Karpas-422 (cell line): ENCODE data around the gene GLUD1. TPM values are rescaled to one million over a fixed set of nuclear protein-coding genes. Genes with fewer than 3 reads are reported as not detected.
"Not testable (repeated sequence)": the region's sequence is repeated elsewhere in the genome, so short reads cannot be mapped to it uniquely, and the experiment has no call there.

Experiments
- DNase-seq: peaks from one replicate; pipeline ENCODE4 v3.0.0-alpha.2; 2015
- H2AFZ ChIP-seq: fragments of 200-600 bp; sonication (generic); 2 replicates; pipeline ENCODE4 v1.6.1; 2014; ENCODE audit warnings: antibody characterized with exemption, low read length, mixed read lengths
- H3K27ac ChIP-seq: fragments of 200-600 bp; sonication (generic); 2 replicates; pipeline ENCODE4 v1.5.1; 2014; ENCODE audit warnings: mild to moderate bottlenecking, low read length, moderate library complexity
- H3K27me3 ChIP-seq: fragments of 200-600 bp; sonication (generic); 2 replicates; pipeline ENCODE4 v1.6.1; 2014; ENCODE audit warnings: low read length, mixed read lengths
- H3K36me3 ChIP-seq: fragments of 200-600 bp; sonication (generic); 2 replicates; pipeline ENCODE4 v1.6.1; 2014; ENCODE audit warnings: low read length, mixed read lengths; ENCODE audit not compliant: insufficient read depth
- H3K4me1 ChIP-seq: fragments of 200-600 bp; sonication (generic); 2 replicates; pipeline ENCODE4 v1.6.1; 2014; ENCODE audit warnings: mild to moderate bottlenecking, low read length, mixed read lengths
- H3K4me2 ChIP-seq: fragments of 200-600 bp; sonication (generic); 2 replicates; pipeline ENCODE4 v1.6.1; 2014; ENCODE audit warnings: low read length, low read depth, mild to moderate bottlenecking; ENCODE audit not compliant: poor library complexity, severe bottlenecking
- H3K4me3 ChIP-seq: fragments of 200-600 bp; sonication (generic); 2 replicates; pipeline ENCODE4 v1.5.1; 2014; ENCODE audit warnings: mild to moderate bottlenecking, antibody characterized with exemption, low read length, mixed read lengths
- H3K79me2 ChIP-seq: fragments of 200-600 bp; sonication (generic); 2 replicates; pipeline ENCODE4 v1.6.1; 2014; ENCODE audit warnings: mild to moderate bottlenecking, low read length, mixed read lengths
- H3K9ac ChIP-seq: fragments of 200-600 bp; sonication (generic); 2 replicates; pipeline ENCODE4 v1.6.0; 2014; ENCODE audit warnings: low read length
- H3K9me2 ChIP-seq: fragments of 200-600 bp; sonication (generic), shearing (Covaris generic); replicated peaks from 2 replicates; pipeline ENCODE4 v1.6.0; 2014; ENCODE audit warnings: mild to moderate bottlenecking, low read length, moderate library complexity; ENCODE audit not compliant: insufficient read depth
- H3K9me3 ChIP-seq: fragments of 300-700, 200-600 bp; sonication (generic); 2 replicates; pipeline ENCODE4 v1.6.1; 2014; ENCODE audit warnings: low read length, mixed read lengths
- H4K20me1 ChIP-seq: fragments of 200-600 bp; sonication (generic); 2 replicates; pipeline ENCODE4 v1.6.1; 2014; ENCODE audit warnings: mild to moderate bottlenecking, antibody characterized with exemption, low read length, low read depth; ENCODE audit not compliant: insufficient read depth
- small RNA-seq: library from RNA; depleted of rRNA; stranded (forward); fragments of <200 nt; gene quantifications from one replicate; pipeline ENCODE3, GENCODE V24; 2014
- total RNA-seq: library from RNA; depleted of rRNA; stranded (reverse); fragments of >200 nt; shearing (Covaris generic); gene quantifications from 2 replicates; pipeline ENCODE4 v1.2.3, GENCODE V29; 2014; ENCODE audit warnings: low replicate concordance; rRNA removed

Gene GLUD1
- total RNA-seq, 1 experiment from 2014 or later = 74.6 TPM

DNA sequence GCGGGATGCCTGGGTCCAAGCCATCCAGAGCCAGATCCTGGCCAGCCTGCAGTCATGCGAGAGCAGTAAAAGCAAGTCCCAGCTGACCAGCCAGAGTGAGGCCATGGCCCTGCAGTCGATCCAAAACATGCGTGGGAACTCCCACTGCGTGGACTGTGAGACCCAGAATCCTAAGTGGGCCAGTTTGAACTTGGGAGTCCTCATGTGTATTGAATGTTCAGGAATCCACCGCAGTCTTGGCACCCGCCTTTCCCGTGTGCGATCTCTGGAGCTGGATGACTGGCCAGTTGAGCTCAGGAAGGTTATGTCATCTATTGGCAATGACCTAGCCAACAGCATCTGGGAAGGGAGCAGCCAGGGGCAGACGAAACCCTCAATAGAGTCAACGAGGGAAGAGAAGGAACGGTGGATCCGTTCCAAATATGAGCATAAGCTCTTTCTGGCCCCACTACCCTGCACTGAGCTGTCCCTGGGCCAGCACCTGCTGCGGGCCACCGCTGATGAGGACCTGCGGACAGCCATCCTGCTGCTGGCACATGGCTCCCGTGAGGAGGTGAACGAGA is 85.4 kb downstream of the GLUD1 start:
- H3K27me3 ChIP-seq, H3K36me3 ChIP-seq, H4K20me1 ChIP-seq, DNase-seq, H3K79me2 ChIP-seq, H3K4me2 ChIP-seq, H3K9me3 ChIP-seq, H2AFZ ChIP-seq, H3K4me3 ChIP-seq, H3K4me1 ChIP-seq, H3K9me2 ChIP-seq, H3K27ac ChIP-seq, H3K9ac ChIP-seq: not testable (repeated sequence)

DNA sequence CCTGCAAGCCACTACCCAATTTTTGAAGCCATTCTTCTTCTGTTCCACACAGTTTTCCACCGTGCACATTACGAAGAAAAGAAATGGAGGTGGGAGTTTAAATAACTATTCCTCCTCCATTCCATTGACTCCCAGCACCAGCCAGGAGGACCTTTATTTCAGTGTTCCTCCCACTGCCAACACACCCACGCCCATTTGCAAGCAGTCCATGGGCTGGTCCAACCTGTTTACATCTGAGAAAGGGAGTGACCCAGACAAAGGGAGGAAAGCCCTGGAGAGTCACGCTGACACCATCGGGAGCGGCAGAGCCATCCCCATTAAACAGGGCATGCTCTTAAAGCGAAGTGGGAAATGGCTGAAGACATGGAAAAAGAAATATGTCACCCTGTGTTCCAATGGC is 86.3 kb downstream of the GLUD1 start:
- DNase-seq, H3K79me2 ChIP-seq, H3K4me3 ChIP-seq, H3K36me3 ChIP-seq, H4K20me1 ChIP-seq, H3K27me3 ChIP-seq, H3K4me2 ChIP-seq, H3K4me1 ChIP-seq, H3K9ac ChIP-seq, H2AFZ ChIP-seq, H3K9me3 ChIP-seq, H3K27ac ChIP-seq, H3K9me2 ChIP-seq: not testable (repeated sequence)

DNA sequence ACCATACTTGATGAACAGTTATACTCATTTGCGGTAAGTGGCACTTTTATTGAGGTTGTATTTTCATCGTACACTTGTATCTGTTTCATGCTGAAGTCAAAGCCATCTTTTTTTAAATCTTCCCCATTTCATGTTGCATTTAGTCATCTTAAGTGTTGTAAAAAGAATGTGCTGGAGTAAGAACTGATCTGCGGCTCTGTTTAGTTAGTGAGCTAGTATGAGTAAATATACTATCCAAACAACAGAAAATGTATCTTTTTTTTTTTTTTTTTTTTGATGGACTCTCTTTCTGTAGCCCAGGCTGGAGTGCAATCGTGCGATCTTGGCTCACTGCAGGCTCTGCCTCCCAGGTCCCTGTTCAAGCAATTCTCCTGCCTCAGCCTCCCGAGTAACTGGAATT is 87.0 kb downstream of the GLUD1 start:
- H3K79me2 ChIP-seq, H3K4me3 ChIP-seq, H3K9me2 ChIP-seq, H3K27ac ChIP-seq, H4K20me1 ChIP-seq, H3K9me3 ChIP-seq, H3K27me3 ChIP-seq, H3K4me2 ChIP-seq, H2AFZ ChIP-seq, DNase-seq, H3K4me1 ChIP-seq, H3K36me3 ChIP-seq, H3K9ac ChIP-seq: not testable (repeated sequence)

DNA sequence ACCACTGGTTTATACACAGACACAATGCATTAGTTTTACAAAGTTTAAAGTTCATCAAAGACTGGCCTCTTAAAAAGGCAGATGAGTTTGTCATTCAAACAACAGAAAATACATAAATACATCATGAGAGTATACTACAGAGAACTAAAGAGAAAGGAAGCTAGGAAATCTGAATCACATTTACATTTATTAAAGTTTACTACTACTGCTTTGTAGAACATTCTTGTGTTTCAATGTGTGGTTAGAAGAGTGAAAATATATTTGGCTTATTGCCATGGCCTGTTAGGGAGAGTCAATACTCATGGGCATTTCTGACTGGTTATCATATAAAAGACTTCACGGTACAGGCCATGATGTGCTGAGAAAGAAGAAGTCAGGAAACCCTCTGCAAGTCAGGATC is 87.5 kb downstream of the GLUD1 start:
- H4K20me1 ChIP-seq = not testable (repeated sequence)

DNA sequence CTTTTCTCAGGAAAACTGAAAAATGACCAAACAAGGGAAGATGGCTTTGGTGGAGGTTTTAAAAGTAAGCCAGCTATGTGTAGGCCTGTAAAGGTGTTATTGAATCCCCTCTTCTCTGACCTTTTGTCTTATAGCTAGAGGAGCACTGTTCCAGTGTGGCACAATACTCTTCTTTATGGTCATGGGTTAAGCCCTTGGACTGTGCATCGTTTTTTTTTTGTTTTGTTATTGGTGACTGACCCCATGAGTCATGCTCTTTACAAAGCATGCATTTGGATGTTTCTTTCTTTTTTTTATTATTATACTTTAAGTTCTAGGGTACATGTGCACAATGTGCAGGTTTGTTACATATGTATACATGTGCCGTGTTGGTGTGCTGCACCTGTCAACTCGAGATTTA is 94.2 kb downstream of the GLUD1 start:
- Histone ChIP-seq H3K27ac (no peak overlapping the region), H3K4me1 (no peaks in the 10 kb centered on the region), H2AFZ (no peak overlapping the region), H3K9ac (no peak overlapping the region), H3K36me3 (no peaks in the 10 kb centered on the region), H3K9me3 (no peaks in the 10 kb centered on the region), H3K9me2 (no peaks in the 10 kb centered on the region), H3K27me3 (no peaks in the 10 kb centered on the region), H3K4me3 (no peak overlapping the region), H3K79me2 (no peaks in the 10 kb centered on the region), H3K4me2 (no peak overlapping the region), H4K20me1 (no peaks in the 10 kb centered on the region)
- DNase-seq = no peak

More for the DNA sequence above, 87.5 kb downstream of the GLUD1 start:
- not testable (repeated sequence) for H3K36me3 ChIP-seq, H3K4me2 ChIP-seq, H2AFZ ChIP-seq, H3K9me3 ChIP-seq, H3K79me2 ChIP-seq, H3K9ac ChIP-seq, H3K4me1 ChIP-seq, H3K4me3 ChIP-seq, DNase-seq, H3K9me2 ChIP-seq, H3K27me3 ChIP-seq, H3K27ac ChIP-seq

Small RNA genes within 50 kb of the gene (small RNA-seq; reads per million reads assigned to genes)
- gene AL136982.5 (not detected), gene FAM25A (not detected), gene RNU6-529P (not detected)

Other genes starting within 250 kb of the GLUD1 start
- gene MMRN2, start 137.2 kb downstream of the GLUD1 start, total RNA-seq = not detected in 2 replicates
- not detected in 2 replicates for gene SNCG, start 136.2 kb downstream of the GLUD1 start, total RNA-seq
- not detected in 2 replicates for gene ADIRF, start 126.4 kb downstream of the GLUD1 start, total RNA-seq
- not detected in 2 replicates for gene FAM25A, start 74.5 kb downstream of the GLUD1 start, total RNA-seq
- gene SHLD2, start 363 bp upstream of the GLUD1 start, total RNA-seq = 12.0 and 21.4 TPM in 2 replicates
- gene NUTM2A, start 130.6 kb upstream of the GLUD1 start, total RNA-seq = 0.14 and 0.26 TPM in 2 replicates